Panc1 (cell line): ENCODE data around the gene SHISA5. TPM values are rescaled to one million over a fixed set of nuclear protein-coding genes. Genes with fewer than 3 reads are reported as not detected.

ENCODE experiments used
- ATAC-seq: fragments of 200-7000 bp; cut with Tn5 transposase; 2 replicates; pipeline ENCODE4 v1.9.1; 2020; ENCODE audit warnings: mild to moderate bottlenecking, moderate library complexity
- BruUV-seq: library from RNA; stranded (reverse); fragments of 400-500 nt; replicated peaks from 2 replicates; lab custom pipeline; 2021; lab: Mats Ljungman, UMichigan
- CTCF ChIA-PET: fragments of 300-600 bp; sonication (Branson Sonifier 250); formaldehyde crosslinking; loops from one replicate; lab custom pipeline; 2022; ENCODE audit warnings: antibody characterized with exemption; lab: Charles Lee
- POLR2A ChIA-PET: fragments of 300-600 bp; sonication (Branson Sonifier 250); formaldehyde crosslinking; loops from one replicate; lab custom pipeline; 2022; ENCODE audit warnings: antibody characterized with exemption; lab: Charles Lee
- DNase-seq: peaks from one replicate; pipeline ENCODE4 v3.0.0-alpha.2; 2010; ENCODE audit warnings: low read depth, low spot score
- H3K27ac ChIP-seq: 2 replicates; pipeline ENCODE4 v1.5.1; 2011; ENCODE audit warnings: mild to moderate bottlenecking, low read length, inconsistent platforms
- H3K27me3 ChIP-seq: fragments of 200-500 bp; sonication (Bioruptor generic); 2 replicates; pipeline ENCODE4 v1.6.0; 2014; ENCODE audit warnings: low read length, inconsistent platforms; ENCODE audit not compliant: control insufficient read depth, insufficient read depth
- H3K36me3 ChIP-seq: fragments of 200-500 bp; sonication (Bioruptor generic); 2 replicates; pipeline ENCODE4 v1.5.1; 2014; ENCODE audit warnings: inconsistent platforms, mild to moderate bottlenecking, low read length, moderate library complexity; ENCODE audit not compliant: control insufficient read depth, insufficient read depth
- H3K4me1 ChIP-seq: 2 replicates; pipeline ENCODE4 v1.5.1; 2011; ENCODE audit warnings: inconsistent platforms, mild to moderate bottlenecking, low read length, moderate library complexity; ENCODE audit not compliant: control insufficient read depth, insufficient read depth
- H3K4me3 ChIP-seq, 2 experiments: 2 replicates each; pipeline ENCODE4 v1.5.1; 2011 to 2012; ENCODE audit warnings: low read depth in 2 of 2, low read length in 2 of 2, mild to moderate bottlenecking in 2 of 2, inconsistent platforms in 1 of 2, moderate library complexity in 1 of 2
- H3K9me3 ChIP-seq: fragments of 200-500 bp; sonication (Bioruptor generic); 2 replicates; pipeline ENCODE4 v1.5.1; 2014; ENCODE audit warnings: low read depth, mild to moderate bottlenecking, inconsistent platforms, low read length, moderate library complexity; ENCODE audit not compliant: control insufficient read depth, insufficient read depth
- POLR2AphosphoS5 ChIP-seq: IDR thresholded peaks from 2 replicates; pipeline ENCODE4 v1.6.1; 2012; ENCODE audit warnings: mild to moderate bottlenecking, low read depth, low read length, moderate library complexity
- SIN3A ChIP-seq: IDR thresholded peaks from 2 replicates; pipeline ENCODE4 v1.6.1; 2012; ENCODE audit warnings: low read depth, mild to moderate bottlenecking, low read length, moderate library complexity, borderline replicate concordance; ENCODE audit not compliant: insufficient read depth
- TCF7L2 ChIP-seq: IDR thresholded peaks from 2 replicates; pipeline ENCODE4 v1.6.1; 2011; ENCODE audit warnings: mild to moderate bottlenecking, low read depth, low read length, inconsistent platforms
- in situ Hi-C: cut with HindIII; loops from 2 replicates; pipeline ENCODE4 v1.10.0; 2016; ENCODE audit warnings: low sequenced_read_pairs, low pct_unique_long_range_greater_than_20kb
- intact Hi-C: fragments of 100-400 bp; cut with micrococcal nuclease; formaldehyde crosslinking; loops from one replicate; pipeline ENCODE4 v1.10.0; 2022; ENCODE audit not compliant: unreplicated experiment
- total RNA-seq: library from RNA; stranded (reverse); gene quantifications from one replicate; pipeline ENCODE4 v1.2.1, GENCODE V29; 2021; ENCODE audit not compliant: unreplicated experiment
- TF ChIP-seq, protein P1 (sequence below), 2 experiments: IDR thresholded peaks; 2 replicates each; pipeline ENCODE4 v1.6.1; 2011 to 2012; ENCODE audit warnings: low read depth in 2 of 2, control low read depth in 1 of 2, low read length in 1 of 2, mild to moderate bottlenecking in 1 of 2, moderate library complexity in 1 of 2; ENCODE audit not compliant: insufficient read depth in 1 of 2
- TF ChIP-seq, protein P2 (sequence below): fragments of 450-650 bp; IDR thresholded peaks from 2 replicates; pipeline ENCODE4 v1.5.1; 2017; ENCODE audit warnings: mild to moderate bottlenecking

The SHISA5 gene
- total RNA-seq, 1 experiment from 2014 or later, result 122 TPM

- in situ Hi-C loops (no loop called here), intact Hi-C loops (no loop called here)
- no peak overlapping the region for H3K27ac ChIP-seq
- TF ChIP-seq, protein P1, sequence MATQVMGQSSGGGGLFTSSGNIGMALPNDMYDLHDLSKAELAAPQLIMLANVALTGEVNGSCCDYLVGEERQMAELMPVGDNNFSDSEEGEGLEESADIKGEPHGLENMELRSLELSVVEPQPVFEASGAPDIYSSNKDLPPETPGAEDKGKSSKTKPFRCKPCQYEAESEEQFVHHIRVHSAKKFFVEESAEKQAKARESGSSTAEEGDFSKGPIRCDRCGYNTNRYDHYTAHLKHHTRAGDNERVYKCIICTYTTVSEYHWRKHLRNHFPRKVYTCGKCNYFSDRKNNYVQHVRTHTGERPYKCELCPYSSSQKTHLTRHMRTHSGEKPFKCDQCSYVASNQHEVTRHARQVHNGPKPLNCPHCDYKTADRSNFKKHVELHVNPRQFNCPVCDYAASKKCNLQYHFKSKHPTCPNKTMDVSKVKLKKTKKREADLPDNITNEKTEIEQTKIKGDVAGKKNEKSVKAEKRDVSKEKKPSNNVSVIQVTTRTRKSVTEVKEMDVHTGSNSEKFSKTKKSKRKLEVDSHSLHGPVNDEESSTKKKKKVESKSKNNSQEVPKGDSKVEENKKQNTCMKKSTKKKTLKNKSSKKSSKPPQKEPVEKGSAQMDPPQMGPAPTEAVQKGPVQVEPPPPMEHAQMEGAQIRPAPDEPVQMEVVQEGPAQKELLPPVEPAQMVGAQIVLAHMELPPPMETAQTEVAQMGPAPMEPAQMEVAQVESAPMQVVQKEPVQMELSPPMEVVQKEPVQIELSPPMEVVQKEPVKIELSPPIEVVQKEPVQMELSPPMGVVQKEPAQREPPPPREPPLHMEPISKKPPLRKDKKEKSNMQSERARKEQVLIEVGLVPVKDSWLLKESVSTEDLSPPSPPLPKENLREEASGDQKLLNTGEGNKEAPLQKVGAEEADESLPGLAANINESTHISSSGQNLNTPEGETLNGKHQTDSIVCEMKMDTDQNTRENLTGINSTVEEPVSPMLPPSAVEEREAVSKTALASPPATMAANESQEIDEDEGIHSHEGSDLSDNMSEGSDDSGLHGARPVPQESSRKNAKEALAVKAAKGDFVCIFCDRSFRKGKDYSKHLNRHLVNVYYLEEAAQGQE (IDR thresholded peaks at IDR 0.05; ENCODE audit: insufficient read depth in 1 of 2, low read depth in 2 of 2, low read length in 1 of 2), result no peak
- TF ChIP-seq TCF7L2, result no peak
- DNase-seq (no peak), ATAC-seq (no peak)
- peaks cover 4% of the 10 kb centered on the region; the same call in 1 of the 2 replicates for H3K4me1 ChIP-seq
- no peaks in the 10 kb centered on the region for H3K9me3 ChIP-seq
- H3K27me3 ChIP-seq, result no peaks in the 10 kb centered on the region
- no peaks in the 10 kb centered on the region for H3K36me3 ChIP-seq
- POLR2A ChIA-PET, result no interaction called here
- no TSS peak for BruUV-seq
- CTCF ChIA-PET, result interaction anchor here (1.1 kb wide), 1 partner anchor 12 kb away, joined by 3 read pairs; no protein-coding TSS in a partner anchor
- no peak overlapping the region for H3K4me3 ChIP-seq
These were observed 79.9 kb downstream of the SHISA5 start for GRCh38 chr3:48423883-48424695.

GRCh38 chr3:48423241-48423882 is 80.6 kb downstream of the SHISA5 start:
- in situ Hi-C loops (no loop called here), intact Hi-C loops (no loop called here)
- TF ChIP-seq, protein P1 (IDR thresholded peaks at IDR 0.05; ENCODE audit: insufficient read depth in 1 of 2, low read depth in 2 of 2, low read length in 1 of 2), result no peak
- TF ChIP-seq SIN3A, result no peak
- TF ChIP-seq POLR2AphosphoS5, result no peak
- TF ChIP-seq, protein P2, sequence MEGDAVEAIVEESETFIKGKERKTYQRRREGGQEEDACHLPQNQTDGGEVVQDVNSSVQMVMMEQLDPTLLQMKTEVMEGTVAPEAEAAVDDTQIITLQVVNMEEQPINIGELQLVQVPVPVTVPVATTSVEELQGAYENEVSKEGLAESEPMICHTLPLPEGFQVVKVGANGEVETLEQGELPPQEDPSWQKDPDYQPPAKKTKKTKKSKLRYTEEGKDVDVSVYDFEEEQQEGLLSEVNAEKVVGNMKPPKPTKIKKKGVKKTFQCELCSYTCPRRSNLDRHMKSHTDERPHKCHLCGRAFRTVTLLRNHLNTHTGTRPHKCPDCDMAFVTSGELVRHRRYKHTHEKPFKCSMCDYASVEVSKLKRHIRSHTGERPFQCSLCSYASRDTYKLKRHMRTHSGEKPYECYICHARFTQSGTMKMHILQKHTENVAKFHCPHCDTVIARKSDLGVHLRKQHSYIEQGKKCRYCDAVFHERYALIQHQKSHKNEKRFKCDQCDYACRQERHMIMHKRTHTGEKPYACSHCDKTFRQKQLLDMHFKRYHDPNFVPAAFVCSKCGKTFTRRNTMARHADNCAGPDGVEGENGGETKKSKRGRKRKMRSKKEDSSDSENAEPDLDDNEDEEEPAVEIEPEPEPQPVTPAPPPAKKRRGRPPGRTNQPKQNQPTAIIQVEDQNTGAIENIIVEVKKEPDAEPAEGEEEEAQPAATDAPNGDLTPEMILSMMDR, result no peak
- no peak for TF ChIP-seq TCF7L2
- BruUV-seq, result no TSS peak
- Histone ChIP-seq H3K36me3 (no peaks in the 10 kb centered on the region), H3K27me3 (no peaks in the 10 kb centered on the region), H3K9me3 (no peaks in the 10 kb centered on the region), H3K27ac (no peak overlapping the region), H3K4me3 (no peak overlapping the region), H3K4me1 (peaks cover 3% of the 10 kb centered on the region; the same call in 1 of the 2 replicates)
- POLR2A ChIA-PET, result no interaction called here
- ATAC-seq (no peak), DNase-seq (no peak)
- CTCF ChIA-PET, result interaction anchor here (1.1 kb wide), 1 partner anchor 13 kb away, joined by 3 read pairs; no protein-coding TSS in a partner anchor
